HEK293T (cell line): ENCODE data around the gene CHST11.

Experiments
- CTCF ChIA-PET: fragments of 350-600 bp; formaldehyde crosslinking; extraction: SDS; loops from one replicate; lab custom pipeline; 2021; ENCODE audit warnings: antibody characterized with exemption, inconsistent platforms; lab: Yijun Ruan, JAX
- POLR2A ChIA-PET: fragments of 350-600 bp; formaldehyde crosslinking; extraction: SDS; loops from one replicate; lab custom pipeline; 2020; ENCODE audit warnings: antibody characterized with exemption, inconsistent platforms; lab: Yijun Ruan, JAX
- DNase-seq: peaks from one replicate; pipeline ENCODE4 v3.0.0; 2012; ENCODE audit warnings: mixed read lengths; ENCODE audit errors: extremely low spot score
- ARNT ChIP-seq: fragments of 450-650 bp; IDR thresholded peaks from 2 replicates; pipeline ENCODE4 v1.6.1; 2017; ENCODE audit warnings: mild to moderate bottlenecking
- BHLHE40 ChIP-seq: fragments of 450-650 bp; IDR thresholded peaks from 2 replicates; pipeline ENCODE4 v1.6.1; 2016; ENCODE audit warnings: mild to moderate bottlenecking, moderate library complexity, borderline replicate concordance
- CTBP1 ChIP-seq: fragments of 450-650 bp; IDR thresholded peaks from 2 replicates; pipeline ENCODE4 v1.6.1; 2016; ENCODE audit warnings: borderline replicate concordance
- ELF4 ChIP-seq: fragments of 450-650 bp; IDR thresholded peaks from 2 replicates; pipeline ENCODE4 v1.6.1; 2017; ENCODE audit warnings: antibody characterized with exemption
- FOXA1 ChIP-seq: fragments of 450-650 bp; IDR thresholded peaks from 2 replicates; pipeline ENCODE4 v1.6.1; 2016; ENCODE audit warnings: mild to moderate bottlenecking
- FOXK2 ChIP-seq: fragments of 450-650 bp; IDR thresholded peaks from 2 replicates; pipeline ENCODE4 v1.6.1; 2016; ENCODE audit warnings: mild to moderate bottlenecking
- FOXM1 ChIP-seq: fragments of 450-650 bp; IDR thresholded peaks from 2 replicates; pipeline ENCODE4 v1.6.1; 2017; ENCODE audit warnings: mild to moderate bottlenecking, borderline replicate concordance
- HDGF ChIP-seq: fragments of 450-650 bp; IDR thresholded peaks from 2 replicates; pipeline ENCODE4 v1.6.1; 2017; ENCODE audit warnings: antibody characterized with exemption, borderline replicate concordance
- L3MBTL2 ChIP-seq: fragments of 450-650 bp; conservative IDR thresholded peaks from 2 replicates; pipeline ENCODE4 v1.6.1; 2016; ENCODE audit warnings: mild to moderate bottlenecking
- LEF1 ChIP-seq: fragments of 450-650 bp; IDR thresholded peaks from 2 replicates; pipeline ENCODE4 v1.6.1; 2017; ENCODE audit warnings: mild to moderate bottlenecking, borderline replicate concordance
- NFRKB ChIP-seq: fragments of 450-650 bp; IDR thresholded peaks from 2 replicates; pipeline ENCODE4 v1.6.1; 2016; ENCODE audit warnings: mild to moderate bottlenecking, moderate library complexity
- PKNOX1 ChIP-seq: fragments of 450-650 bp; IDR thresholded peaks from 2 replicates; pipeline ENCODE4 v1.6.1; 2016
- SP1 ChIP-seq: fragments of 450-650 bp; IDR thresholded peaks from 2 replicates; pipeline ENCODE4 v1.6.1; 2017
- SUZ12 ChIP-seq: fragments of 450-650 bp; IDR thresholded peaks from 2 replicates; pipeline ENCODE4 v1.6.1; 2016; ENCODE audit warnings: mild to moderate bottlenecking
- TARDBP ChIP-seq: fragments of 450-650 bp; IDR thresholded peaks from 2 replicates; pipeline ENCODE4 v1.6.1; 2016
- ZNF384 ChIP-seq: fragments of 450-650 bp; IDR thresholded peaks from 2 replicates; pipeline ENCODE4 v1.6.1; 2016

The CHST11 gene

GRCh38 chr12:104710940-104711689 lies 254.4 kb downstream of the CHST11 start:
- DNase-seq, result no peak
- ChIA-PET POLR2A (no interaction called here), CTCF (no interaction called here)
- no peak for TF ChIP-seq ELF4
- no peak for TF ChIP-seq ARNT
- no peak for TF ChIP-seq LEF1
- no peak for TF ChIP-seq NFRKB
- TF ChIP-seq SUZ12, result no peak
- no peak for TF ChIP-seq CTBP1
- TF ChIP-seq TARDBP, result no peak
- no peak for TF ChIP-seq ZNF384
- no peak for TF ChIP-seq HDGF
- no peak for TF ChIP-seq FOXK2

- no peak for TF ChIP-seq FOXA1
- no peak for TF ChIP-seq ARNT
- TF ChIP-seq FOXM1, result no peak
- TF ChIP-seq FOXK2, result no peak
- TF ChIP-seq CTBP1, result no peak
- TF ChIP-seq LEF1, result no peak
- TF ChIP-seq HDGF, result no peak
- TF ChIP-seq PKNOX1, result no peak
- no peak for TF ChIP-seq NFRKB
- POLR2A ChIA-PET, result no interaction called here
- no peak for DNase-seq
- CTCF ChIA-PET, result no interaction called here
Measured at GRCh38 chr12:104712477-104712876, 255.7 kb downstream of the CHST11 start.

- CTCF ChIA-PET, result no interaction called here
Measured at GRCh38 chr12:104712968-104713367, 256.2 kb downstream of the CHST11 start.

GRCh38 chr12:104713444-104713843 lies 256.7 kb downstream of the CHST11 start:
- POLR2A ChIA-PET, result interaction anchor here (1.3 kb wide), 1 partner anchor 10 kb away, joined by 3 read pairs; no protein-coding TSS in a partner anchor
- TF ChIP-seq BHLHE40, result no peak
- TF ChIP-seq ELF4, result no peak
- TF ChIP-seq CTBP1, result no peak
- TF ChIP-seq TARDBP, result no peak
- no peak for TF ChIP-seq FOXM1
- TF ChIP-seq HDGF, result no peak
- no peak for TF ChIP-seq LEF1
- no peak for TF ChIP-seq NFRKB
- TF ChIP-seq SP1, result no peak
- TF ChIP-seq L3MBTL2, result no peak
- no peak for TF ChIP-seq ARNT
- no peak for TF ChIP-seq FOXK2
- no peak for TF ChIP-seq FOXA1
- TF ChIP-seq ZNF384, result no peak
- CTCF ChIA-PET, result no interaction called here
- no peak for DNase-seq

More at GRCh38 chr12:104712968-104713367, 256.2 kb downstream of the CHST11 start:
- TF ChIP-seq FOXA1 (no peak), L3MBTL2 (no peak), NFRKB (no peak), TARDBP (no peak), SP1 (no peak), ARNT (no peak), FOXM1 (no peak), CTBP1 (no peak)
- DNase-seq, result no peak
- POLR2A ChIA-PET, result no interaction called here

GRCh38 chr12:104714369-104714768 lies 257.6 kb downstream of the CHST11 start:
- POLR2A ChIA-PET, result interaction anchor here (1.3 kb wide), 1 partner anchor 11 kb away, joined by 3 read pairs; no protein-coding TSS in a partner anchor
- TF ChIP-seq ZNF384, result no peak
- TF ChIP-seq ARNT, result no peak
- TF ChIP-seq BHLHE40, result no peak
- TF ChIP-seq FOXA1, result no peak
- no peak for TF ChIP-seq NFRKB
- TF ChIP-seq FOXK2, result no peak
- no peak for TF ChIP-seq TARDBP
- no peak for TF ChIP-seq SP1
- CTCF ChIA-PET, result interaction anchor here (1.3 kb wide), 1 partner anchor 333 kb away, joined by 4 read pairs; no protein-coding TSS in a partner anchor
- DNase-seq, result no peak

GRCh38 chr12:104716172-104716571 lies 259.4 kb downstream of the CHST11 start:
- TF ChIP-seq FOXM1 (no peak), BHLHE40 (no peak), SUZ12 (no peak), ZNF384 (no peak), ELF4 (no peak), TARDBP (no peak), L3MBTL2 (no peak), FOXA1 (no peak), LEF1 (no peak), NFRKB (no peak), CTBP1 (no peak), ARNT (no peak), FOXK2 (no peak)
- ChIA-PET POLR2A (no interaction called here), CTCF (no interaction called here)
- DNase-seq, result no peak

GRCh38 chr12:104718304-104718929 lies 261.7 kb downstream of the CHST11 start:
- no peak for DNase-seq
- TF ChIP-seq LEF1, result no peak
- TF ChIP-seq FOXA1, result no peak
- TF ChIP-seq SP1, result no peak
- no peak for TF ChIP-seq ELF4
- ChIA-PET POLR2A (no interaction called here), CTCF (no interaction called here)
